ENCODE measurements around the gene RALGAPA1.
"Not testable (repeated sequence)": the region's sequence is repeated elsewhere in the genome, so short reads cannot be mapped to it uniquely, and the experiment has no call there.

Gene RALGAPA1

GRCh38 chr14:35758523-35759129 is 50.5 kb downstream of the RALGAPA1 start:
- H3K9me3 ChIP-seq (ENCODE audit: control insufficient read depth, insufficient read depth, low read depth, low read length): no peaks in the 10 kb centered on the region
- H3K27me3 ChIP-seq (ENCODE audit: control insufficient read depth, insufficient read depth, low read length): no peaks in the 10 kb centered on the region
- no peak overlapping the region for H3K9ac ChIP-seq (ENCODE audit: low read length)
- no peak overlapping the region for H3K27ac ChIP-seq (ENCODE audit: low read depth, low read length)
- no peaks in the 10 kb centered on the region for H3K4me1 ChIP-seq (ENCODE audit: control insufficient read depth, insufficient read depth, low read length)
- H3K4me3 ChIP-seq (ENCODE audit: low read depth, low read length): no peak overlapping the region
- H3K36me3 ChIP-seq (ENCODE audit: control insufficient read depth, insufficient read depth, low read length): peaks cover 5% of the 10 kb centered on the region; the same call in 1 of the 2 replicates

GRCh38 chr14:35754671-35755070 is 54.4 kb downstream of the RALGAPA1 start:
- Histone ChIP-seq H3K36me3 (ENCODE audit: control insufficient read depth, insufficient read depth, low read length) (no peaks in the 10 kb centered on the region; the same call in 1 of the 2 replicates), H3K27ac (ENCODE audit: low read depth, low read length) (no peak overlapping the region), H3K9ac (ENCODE audit: low read length) (no peak overlapping the region), H3K4me3 (ENCODE audit: low read depth, low read length) (no peak overlapping the region), H3K4me1 (ENCODE audit: control insufficient read depth, insufficient read depth, low read length) (no peaks in the 10 kb centered on the region), H3K27me3 (ENCODE audit: control insufficient read depth, insufficient read depth, low read length) (no peaks in the 10 kb centered on the region), H3K9me3 (ENCODE audit: control insufficient read depth, insufficient read depth, low read depth, low read length) (no peaks in the 10 kb centered on the region)

- Histone ChIP-seq H3K27ac (ENCODE audit: low read depth, low read length) (no peak overlapping the region), H3K9ac (ENCODE audit: low read length) (no peak overlapping the region), H3K9me3 (ENCODE audit: control insufficient read depth, insufficient read depth, low read depth, low read length) (no peaks in the 10 kb centered on the region), H3K27me3 (ENCODE audit: control insufficient read depth, insufficient read depth, low read length) (no peaks in the 10 kb centered on the region), H3K4me3 (ENCODE audit: low read depth, low read length) (no peak overlapping the region), H3K36me3 (ENCODE audit: control insufficient read depth, insufficient read depth, low read length) (peaks cover 3% of the 10 kb centered on the region; the same call in 1 of the 2 replicates), H3K4me1 (ENCODE audit: control insufficient read depth, insufficient read depth, low read length) (no peaks in the 10 kb centered on the region)
Measured at GRCh38 chr14:35752380-35752779, 56.7 kb downstream of the RALGAPA1 start.

GRCh38 chr14:35750202-35750904 is 58.7 kb downstream of the RALGAPA1 start:
- no peak overlapping the region for H3K4me3 ChIP-seq (ENCODE audit: low read depth, low read length)
- H3K27ac ChIP-seq (ENCODE audit: low read depth, low read length): no peak overlapping the region
- H3K9me3 ChIP-seq (ENCODE audit: control insufficient read depth, insufficient read depth, low read depth, low read length): no peaks in the 10 kb centered on the region
- H3K4me1 ChIP-seq (ENCODE audit: control insufficient read depth, insufficient read depth, low read length): no peaks in the 10 kb centered on the region
- no peak overlapping the region for H3K9ac ChIP-seq (ENCODE audit: low read length)
- H3K27me3 ChIP-seq (ENCODE audit: control insufficient read depth, insufficient read depth, low read length): no peaks in the 10 kb centered on the region
- H3K36me3 ChIP-seq (ENCODE audit: control insufficient read depth, insufficient read depth, low read length): peaks cover 6% of the 10 kb centered on the region; the same call in 1 of the 2 replicates

- Histone ChIP-seq H3K36me3 (ENCODE audit: control insufficient read depth, insufficient read depth, low read length) (peaks cover 6% of the 10 kb centered on the region; the same call in 1 of the 2 replicates), H3K4me1 (ENCODE audit: control insufficient read depth, insufficient read depth, low read length) (no peaks in the 10 kb centered on the region), H3K27ac (ENCODE audit: low read depth, low read length) (no peak overlapping the region), H3K4me3 (ENCODE audit: low read depth, low read length) (no peak overlapping the region), H3K9me3 (ENCODE audit: control insufficient read depth, insufficient read depth, low read depth, low read length) (no peaks in the 10 kb centered on the region), H3K9ac (ENCODE audit: low read length) (no peak overlapping the region), H3K27me3 (ENCODE audit: control insufficient read depth, insufficient read depth, low read length) (no peaks in the 10 kb centered on the region)
Measured at GRCh38 chr14:35747379-35747778, 61.7 kb downstream of the RALGAPA1 start.

- Histone ChIP-seq H3K9ac (ENCODE audit: low read length) (no peak overlapping the region), H3K27me3 (ENCODE audit: control insufficient read depth, insufficient read depth, low read length) (no peaks in the 10 kb centered on the region), H3K4me1 (ENCODE audit: control insufficient read depth, insufficient read depth, low read length) (no peaks in the 10 kb centered on the region), H3K9me3 (ENCODE audit: control insufficient read depth, insufficient read depth, low read depth, low read length) (no peaks in the 10 kb centered on the region), H3K27ac (ENCODE audit: low read depth, low read length) (no peak overlapping the region), H3K36me3 (ENCODE audit: control insufficient read depth, insufficient read depth, low read length) (peaks cover 3% of the 10 kb centered on the region; the same call in 1 of the 2 replicates), H3K4me3 (ENCODE audit: low read depth, low read length) (no peak overlapping the region)
Measured at GRCh38 chr14:35742442-35742841, 66.7 kb downstream of the RALGAPA1 start.

GRCh38 chr14:35742032-35742371 is 67.1 kb downstream of the RALGAPA1 start:
- H3K36me3 ChIP-seq (ENCODE audit: control insufficient read depth, insufficient read depth, low read length): no peaks in the 10 kb centered on the region
- H3K9me3 ChIP-seq (ENCODE audit: control insufficient read depth, insufficient read depth, low read depth, low read length): no peaks in the 10 kb centered on the region

GRCh38 chr14:35741345-35742031 is 67.6 kb downstream of the RALGAPA1 start:
- H3K9ac ChIP-seq (ENCODE audit: low read length): no peak overlapping the region
- H3K4me1 ChIP-seq (ENCODE audit: control insufficient read depth, insufficient read depth, low read length): no peaks in the 10 kb centered on the region
- no peaks in the 10 kb centered on the region for H3K27me3 ChIP-seq (ENCODE audit: control insufficient read depth, insufficient read depth, low read length)
- H3K27ac ChIP-seq (ENCODE audit: low read depth, low read length): no peak overlapping the region
- H3K36me3 ChIP-seq (ENCODE audit: control insufficient read depth, insufficient read depth, low read length): no peaks in the 10 kb centered on the region
- H3K9me3 ChIP-seq (ENCODE audit: control insufficient read depth, insufficient read depth, low read depth, low read length): no peaks in the 10 kb centered on the region
- H3K4me3 ChIP-seq (ENCODE audit: low read depth, low read length): no peak overlapping the region

More at GRCh38 chr14:35742032-35742371, 67.1 kb downstream of the RALGAPA1 start:
- no peak overlapping the region for H3K9ac ChIP-seq (ENCODE audit: low read length)
- no peaks in the 10 kb centered on the region for H3K4me1 ChIP-seq (ENCODE audit: control insufficient read depth, insufficient read depth, low read length)
- H3K4me3 ChIP-seq (ENCODE audit: low read depth, low read length): no peak overlapping the region
- no peak overlapping the region for H3K27ac ChIP-seq (ENCODE audit: low read depth, low read length)
- H3K27me3 ChIP-seq (ENCODE audit: control insufficient read depth, insufficient read depth, low read length): no peaks in the 10 kb centered on the region

GRCh38 chr14:35740215-35740614 is 68.9 kb downstream of the RALGAPA1 start:
- H3K36me3 ChIP-seq (ENCODE audit: control insufficient read depth, insufficient read depth, low read length): no peaks in the 10 kb centered on the region
- no peak overlapping the region for H3K27ac ChIP-seq (ENCODE audit: low read depth, low read length)
- H3K9ac ChIP-seq (ENCODE audit: low read length): no peak overlapping the region
- no peaks in the 10 kb centered on the region for H3K27me3 ChIP-seq (ENCODE audit: control insufficient read depth, insufficient read depth, low read length)
- H3K4me1 ChIP-seq (ENCODE audit: control insufficient read depth, insufficient read depth, low read length): no peaks in the 10 kb centered on the region
- no peaks in the 10 kb centered on the region for H3K9me3 ChIP-seq (ENCODE audit: control insufficient read depth, insufficient read depth, low read depth, low read length)
- no peak overlapping the region for H3K4me3 ChIP-seq (ENCODE audit: low read depth, low read length)

GRCh38 chr14:35735163-35735562 is 73.9 kb downstream of the RALGAPA1 start:
- not testable (repeated sequence) for H3K27ac ChIP-seq (ENCODE audit: low read depth, low read length); H3K9me3 ChIP-seq (ENCODE audit: control insufficient read depth, insufficient read depth, low read depth, low read length); H3K9ac ChIP-seq (ENCODE audit: low read length); H3K4me1 ChIP-seq (ENCODE audit: control insufficient read depth, insufficient read depth, low read length); H3K36me3 ChIP-seq (ENCODE audit: control insufficient read depth, insufficient read depth, low read length); H3K27me3 ChIP-seq (ENCODE audit: control insufficient read depth, insufficient read depth, low read length); H3K4me3 ChIP-seq (ENCODE audit: low read depth, low read length)

- H3K36me3 ChIP-seq (ENCODE audit: control insufficient read depth, insufficient read depth, low read length); H3K9ac ChIP-seq (ENCODE audit: low read length): not testable (repeated sequence)
Measured at GRCh38 chr14:35733510-35733909, 75.6 kb downstream of the RALGAPA1 start.

More at GRCh38 chr14:35733510-35733909, 75.6 kb downstream of the RALGAPA1 start:
- H3K4me1 ChIP-seq (ENCODE audit: control insufficient read depth, insufficient read depth, low read length); H3K9me3 ChIP-seq (ENCODE audit: control insufficient read depth, insufficient read depth, low read depth, low read length); H3K27ac ChIP-seq (ENCODE audit: low read depth, low read length); H3K4me3 ChIP-seq (ENCODE audit: low read depth, low read length); H3K27me3 ChIP-seq (ENCODE audit: control insufficient read depth, insufficient read depth, low read length): not testable (repeated sequence)

Data from HUES6 (cell line).